ENCODE measurements around the gene BTNL3.

The BTNL3 gene

DNA sequence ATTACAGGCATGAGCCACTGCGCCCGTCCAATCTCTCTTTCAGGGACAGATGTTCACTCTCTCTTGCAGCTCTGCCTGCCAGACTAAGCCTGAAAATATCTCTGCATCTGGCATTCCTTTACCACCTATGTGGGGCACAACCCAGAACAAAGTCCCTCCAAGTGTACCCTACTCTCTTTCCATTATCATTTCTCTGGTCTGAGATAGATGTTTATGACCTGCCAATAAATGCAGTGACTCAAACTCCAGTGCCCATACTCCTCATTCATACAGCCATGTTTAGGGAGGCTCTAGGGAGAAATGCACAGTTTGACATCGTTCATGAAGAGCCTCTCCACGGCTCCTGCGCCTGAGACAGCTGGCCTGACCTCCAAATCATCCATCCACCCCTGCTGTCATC lies at the start of gene BTNL3:
BTNL3 (plus strand) TSS at position 255 of the 400 bp plus-strand sequence. CDS start 183 bp downstream, outside the sequence.
- no peak for TF ChIP-seq ZFX (IDR thresholded peaks at IDR 0.05; ENCODE audit: borderline replicate concordance)
- TF ChIP-seq, protein P1, sequence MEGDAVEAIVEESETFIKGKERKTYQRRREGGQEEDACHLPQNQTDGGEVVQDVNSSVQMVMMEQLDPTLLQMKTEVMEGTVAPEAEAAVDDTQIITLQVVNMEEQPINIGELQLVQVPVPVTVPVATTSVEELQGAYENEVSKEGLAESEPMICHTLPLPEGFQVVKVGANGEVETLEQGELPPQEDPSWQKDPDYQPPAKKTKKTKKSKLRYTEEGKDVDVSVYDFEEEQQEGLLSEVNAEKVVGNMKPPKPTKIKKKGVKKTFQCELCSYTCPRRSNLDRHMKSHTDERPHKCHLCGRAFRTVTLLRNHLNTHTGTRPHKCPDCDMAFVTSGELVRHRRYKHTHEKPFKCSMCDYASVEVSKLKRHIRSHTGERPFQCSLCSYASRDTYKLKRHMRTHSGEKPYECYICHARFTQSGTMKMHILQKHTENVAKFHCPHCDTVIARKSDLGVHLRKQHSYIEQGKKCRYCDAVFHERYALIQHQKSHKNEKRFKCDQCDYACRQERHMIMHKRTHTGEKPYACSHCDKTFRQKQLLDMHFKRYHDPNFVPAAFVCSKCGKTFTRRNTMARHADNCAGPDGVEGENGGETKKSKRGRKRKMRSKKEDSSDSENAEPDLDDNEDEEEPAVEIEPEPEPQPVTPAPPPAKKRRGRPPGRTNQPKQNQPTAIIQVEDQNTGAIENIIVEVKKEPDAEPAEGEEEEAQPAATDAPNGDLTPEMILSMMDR (IDR thresholded peaks at IDR 0.05): no peak

GRCh38 chr5:180950291-180950949 lies 38.2 kb upstream of the BTNL3 start:
- TF ChIP-seq ZFX (IDR thresholded peaks at IDR 0.05; ENCODE audit: borderline replicate concordance): no peak
- TF ChIP-seq, protein P1 (IDR thresholded peaks at IDR 0.05): no peak
- no peak overlapping the region for H3K27ac ChIP-seq

More for the DNA sequence above, at the start of gene BTNL3:
- H3K27ac ChIP-seq: no peak within 1 kb of the TSS

GRCh38 chr5:180959661-180960060 lies 29.0 kb upstream of the BTNL3 start:
- TF ChIP-seq ZFX (IDR thresholded peaks at IDR 0.05; ENCODE audit: borderline replicate concordance): no peak
- TF ChIP-seq, protein P1 (IDR thresholded peaks at IDR 0.05): no peak
- H3K27ac ChIP-seq: no peak overlapping the region

GRCh38 chr5:180960209-180960608 lies 28.4 kb upstream of the BTNL3 start:
- H3K27ac ChIP-seq: no peak overlapping the region
- TF ChIP-seq, protein P1 (IDR thresholded peaks at IDR 0.05): no peak
- TF ChIP-seq ZFX (IDR thresholded peaks at IDR 0.05; ENCODE audit: borderline replicate concordance): no peak

DNA sequence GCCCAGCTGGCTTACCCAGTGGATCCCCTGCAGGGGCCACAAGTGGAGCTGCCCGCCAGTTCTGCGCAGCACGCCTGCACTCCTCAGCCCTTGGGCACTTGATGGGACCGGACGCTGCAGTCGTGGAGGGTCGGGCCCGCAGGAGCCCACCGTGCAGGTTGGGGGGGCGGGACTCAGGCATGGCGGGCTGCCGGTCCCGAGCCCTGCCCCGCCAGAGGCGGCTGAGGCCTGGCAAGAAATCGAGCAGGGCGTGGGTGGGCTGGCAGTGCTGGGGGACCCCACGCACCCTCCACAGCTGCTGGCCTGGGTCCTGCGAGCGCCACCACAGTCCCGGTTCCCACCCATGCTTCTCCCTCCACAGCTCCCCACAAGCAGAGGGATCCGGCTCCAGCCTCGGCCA lies 19.2 kb upstream of the BTNL3 start:
- no peak overlapping the region for H3K27ac ChIP-seq
- TF ChIP-seq ZFX (IDR thresholded peaks at IDR 0.05; ENCODE audit: borderline replicate concordance): no peak

GRCh38 chr5:180970336-180970735 lies 18.3 kb upstream of the BTNL3 start:
- H3K27ac ChIP-seq: no peak overlapping the region
- TF ChIP-seq, protein P1 (IDR thresholded peaks at IDR 0.05): no peak

DNA sequence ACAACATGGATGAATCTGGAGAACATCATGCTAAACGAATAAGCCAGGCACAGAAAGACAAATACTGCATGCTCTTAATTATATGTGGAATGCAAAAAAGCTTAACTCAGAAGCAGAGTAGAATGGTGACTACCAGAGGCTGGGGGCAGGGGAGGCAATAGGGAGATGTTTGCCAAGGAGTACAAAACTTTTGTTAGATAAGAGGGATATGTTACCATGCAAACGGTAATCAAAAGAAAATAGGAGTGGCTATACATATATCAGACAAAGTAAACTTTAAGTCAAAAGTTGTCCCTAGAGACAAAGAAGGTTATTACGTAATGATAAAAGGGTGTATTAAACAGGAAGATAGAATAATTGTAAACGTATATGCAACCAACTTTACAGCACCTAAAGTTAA lies 17.8 kb upstream of the BTNL3 start:
- TF ChIP-seq ZFX (IDR thresholded peaks at IDR 0.05; ENCODE audit: borderline replicate concordance): no peak

GRCh38 chr5:180974612-180975315 lies 13.9 kb upstream of the BTNL3 start:
- TF ChIP-seq ZFX (IDR thresholded peaks at IDR 0.05; ENCODE audit: borderline replicate concordance): no peak
- TF ChIP-seq, protein P1 (IDR thresholded peaks at IDR 0.05): no peak
- no peak overlapping the region for H3K27ac ChIP-seq

More for the DNA sequence above, 17.8 kb upstream of the BTNL3 start:
- H3K27ac ChIP-seq: no peak overlapping the region
